ENCODE measurements around the gene SYNE4.

GRCh38 chr19:36001605-36002004 lies 7.0 kb downstream of the SYNE4 start:
- TF ChIP-seq CTCF (IDR thresholded peaks at IDR 0.05) (no peak), POLR2A (IDR thresholded peaks at IDR 0.05) (no peak)

Data from testis (tissue), 2 donors.